Neuronal stem cell (in vitro differentiated cells): ENCODE measurements around the gene CELSR3.
A peak's percentile ranks its signal among the peaks of the same experiment; 100 is the strongest.

ENCODE experiments used
- DNase-seq: peaks from one replicate; pipeline ENCODE4 v3.0.0-alpha.2; 2013; ENCODE audit warnings: low spot score
- H2AFZ ChIP-seq: one replicate; pipeline ENCODE4 v1.6.1; 2013; ENCODE audit warnings: mild to moderate bottlenecking, low read length, inconsistent platforms
- H2AK5ac ChIP-seq: 2 replicates; pipeline ENCODE4 v1.6.1; 2013; ENCODE audit warnings: low read depth, mild to moderate bottlenecking, inconsistent platforms, low read length, moderate library complexity, mixed read lengths
- H2BK120ac ChIP-seq: 2 replicates; pipeline ENCODE4 v1.6.1; 2013; ENCODE audit warnings: low read depth, mild to moderate bottlenecking, inconsistent platforms, low read length, moderate library complexity, mixed read lengths
- H2BK12ac ChIP-seq: one replicate; pipeline ENCODE4 v1.6.1; 2013; ENCODE audit warnings: low read length, inconsistent platforms
- H2BK15ac ChIP-seq: 2 replicates; pipeline ENCODE4 v1.6.1; 2013; ENCODE audit warnings: mild to moderate bottlenecking, low read length, inconsistent platforms, mixed read lengths
- H2BK5ac ChIP-seq: one replicate; pipeline ENCODE4 v1.6.1; 2013; ENCODE audit warnings: inconsistent platforms, mild to moderate bottlenecking, low read length, moderate library complexity
- H3K14ac ChIP-seq: one replicate; pipeline ENCODE4 v1.6.1; 2013; ENCODE audit warnings: low read length, inconsistent platforms
- H3K18ac ChIP-seq: 2 replicates; pipeline ENCODE4 v1.6.1; 2013; ENCODE audit warnings: low read length, inconsistent platforms
- H3K23ac ChIP-seq: 2 replicates; pipeline ENCODE4 v1.6.1; 2013; ENCODE audit warnings: low read depth, mild to moderate bottlenecking, mixed read lengths, low read length, inconsistent platforms; ENCODE audit not compliant: poor library complexity
- H3K27ac ChIP-seq: replicated peaks from 3 replicates; pipeline ENCODE4 v1.5.1; 2013; ENCODE audit warnings: low read length, inconsistent platforms
- H3K27me3 ChIP-seq, 3 experiments: 2 replicates each; pipeline ENCODE4 v1.6.1; 2013; ENCODE audit warnings: low read length in 3 of 3, mild to moderate bottlenecking in 2 of 3, inconsistent platforms in 1 of 3, low read depth in 1 of 3, mixed read lengths in 1 of 3, moderate library complexity in 1 of 3; ENCODE audit not compliant: control insufficient read depth in 3 of 3, insufficient read depth in 3 of 3
- H3K36me3 ChIP-seq, 2 donors: replicated peaks in 1 of 2; 2 replicates each; pipeline ENCODE4 v1.6.1; 2013; ENCODE audit warnings: low read length in 2 of 2; ENCODE audit not compliant: control insufficient read depth in 2 of 2, insufficient read depth in 2 of 2
- H3K4ac ChIP-seq: 2 replicates; pipeline ENCODE4 v1.6.1; 2013; ENCODE audit warnings: inconsistent platforms, mild to moderate bottlenecking, low read length, moderate library complexity
- H3K4me1 ChIP-seq, 2 donors: 1 replicate in 1 of 2; 2 replicates in 1 of 2; pipeline ENCODE4 v1.6.1; 2013; ENCODE audit warnings: low read length in 2 of 2, low read depth in 1 of 2; ENCODE audit not compliant: control insufficient read depth in 2 of 2, insufficient read depth in 1 of 2
- H3K4me2 ChIP-seq: one replicate; pipeline ENCODE4 v1.6.1; 2013; ENCODE audit warnings: mild to moderate bottlenecking, low read length, inconsistent platforms; ENCODE audit not compliant: insufficient read depth, poor library complexity, severe bottlenecking
- H3K4me3 ChIP-seq, 2 donors: 2 replicates each; pipeline ENCODE4 v1.5.1; 2013; ENCODE audit warnings: low read length in 2 of 2, mild to moderate bottlenecking in 2 of 2, inconsistent platforms in 1 of 2, moderate library complexity in 1 of 2
- H3K79me1 ChIP-seq: one replicate; pipeline ENCODE4 v1.6.1; 2013; ENCODE audit warnings: low read depth, mild to moderate bottlenecking, inconsistent platforms, low read length, moderate library complexity
- H3K9ac ChIP-seq: one replicate; pipeline ENCODE4 v1.6.1; 2013; ENCODE audit warnings: mild to moderate bottlenecking, low read depth, low read length, inconsistent platforms; ENCODE audit not compliant: poor library complexity
- H3K9me3 ChIP-seq, 2 donors: replicated peaks in 1 of 2; 2 replicates each; pipeline versions ENCODE3 to v1.6.1; 2013; ENCODE audit warnings: low read length in 2 of 2, mild to moderate bottlenecking in 2 of 2, inconsistent platforms in 1 of 2, low read depth in 1 of 2, mixed read lengths in 1 of 2, moderate library complexity in 1 of 2; ENCODE audit not compliant: control insufficient read depth in 2 of 2, insufficient read depth in 1 of 2
- H4K8ac ChIP-seq: one replicate; pipeline ENCODE4 v1.6.1; 2013; ENCODE audit warnings: low read depth, mild to moderate bottlenecking, inconsistent platforms, low read length, moderate library complexity
- H4K91ac ChIP-seq: one replicate; pipeline ENCODE4 v1.6.1; 2013; ENCODE audit warnings: low read length, low read depth, mild to moderate bottlenecking, inconsistent platforms; ENCODE audit not compliant: poor library complexity
- WGBS, 2 donors: extraction: QIAGEN DNeasy Blood & Tissue Kit; methylation state at CpG; one replicate each; pipeline ENCODE4 v1.1.7; 2013; ENCODE audit warnings: missing lambda C conversion rate in 2 of 2, mixed read lengths in 1 of 2; ENCODE audit not compliant: insufficient read length in 2 of 2, insufficient replicate concordance in 1 of 2; ENCODE audit errors: extremely low coverage in 2 of 2; 5-methylcytosine and 5-hydroxymethylcytosine counted together

CELSR3 gene

GRCh38 chr3:48617559-48617958 lies 45.1 kb downstream of the CELSR3 start:
- WGBS, 2 donors = no CpG with 5 or more reads among the region's 4 CpGs
- no peak for DNase-seq
- H3K4me2 ChIP-seq = no peak overlapping the region
- H3K4ac ChIP-seq = no peak overlapping the region
- peaks cover 8 to 28% of the 10 kb centered on the region in 2 donors for H3K9me3 ChIP-seq
- H3K36me3 ChIP-seq = peaks cover 5 to 36% of the 10 kb centered on the region in 2 donors
- H3K4me1 ChIP-seq = peaks cover 0 to 5% of the 10 kb centered on the region in 2 donors
- no peak overlapping the region for H3K27ac ChIP-seq
- no peak overlapping the region for H3K18ac ChIP-seq
- no peak overlapping the region for H2BK12ac ChIP-seq
- H3K4me3 ChIP-seq = no peak overlapping the region
- no peak overlapping the region for H4K8ac ChIP-seq
- H3K14ac ChIP-seq = no peak overlapping the region
- H2AFZ ChIP-seq = no peak overlapping the region
- no peak overlapping the region for H3K9ac ChIP-seq
- H2AK5ac ChIP-seq = no peak overlapping the region
- H2BK120ac ChIP-seq = no peak overlapping the region
- H3K23ac ChIP-seq = no peak overlapping the region
- no peaks in the 10 kb centered on the region for H3K27me3 ChIP-seq
- H3K79me1 ChIP-seq = no peaks in the 10 kb centered on the region
- H2BK15ac ChIP-seq = no peak overlapping the region
- H2BK5ac ChIP-seq = no peak overlapping the region
- H4K91ac ChIP-seq = no peak overlapping the region

DNA sequence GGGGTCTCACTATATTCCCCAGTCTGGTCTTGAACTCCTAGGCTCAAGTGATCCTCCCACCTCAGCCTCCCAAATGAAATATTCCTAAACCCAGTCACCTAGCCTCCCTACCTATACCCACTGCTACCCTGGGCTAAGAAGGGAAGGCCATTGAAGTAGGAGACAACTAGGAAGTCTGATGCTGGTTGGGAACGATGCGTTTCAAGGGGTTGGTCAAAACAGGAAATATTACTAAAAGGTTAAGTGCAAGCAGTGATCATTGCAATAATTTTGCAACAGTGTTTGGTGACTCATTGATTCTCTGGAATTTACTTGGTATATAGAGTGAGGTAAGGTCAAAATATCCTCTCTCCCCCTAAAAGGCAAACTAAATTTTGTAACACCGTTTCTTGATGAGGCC lies 48.6 kb downstream of the CELSR3 start:
- Histone ChIP-seq H2AFZ (no peak overlapping the region), H4K8ac (no peak overlapping the region), H3K4ac (no peak overlapping the region), H2AK5ac (no peak overlapping the region), H2BK15ac (no peak overlapping the region), H3K4me2 (no peak overlapping the region), H3K4me1 (no peaks in the 10 kb centered on the region), H4K91ac (no peak overlapping the region), H3K79me1 (peaks cover 6% of the 10 kb centered on the region), H3K27me3 (no peaks in the 10 kb centered on the region), H3K27ac (no peak overlapping the region), H3K23ac (no peak overlapping the region), H2BK12ac (no peak overlapping the region), H3K9ac (no peak overlapping the region), H3K36me3 (peaks cover 0 to 11% of the 10 kb centered on the region in 2 donors), H2BK5ac (no peak overlapping the region), H3K9me3 (peaks cover 8 to 28% of the 10 kb centered on the region in 2 donors), H3K18ac (no peak overlapping the region), H3K4me3 (no peak overlapping the region), H3K14ac (no peak overlapping the region), H2BK120ac (no peak overlapping the region)
- WGBS, 2 donors = no CpG with 5 or more reads among the region's 3 CpGs
- no peak for DNase-seq

DNA sequence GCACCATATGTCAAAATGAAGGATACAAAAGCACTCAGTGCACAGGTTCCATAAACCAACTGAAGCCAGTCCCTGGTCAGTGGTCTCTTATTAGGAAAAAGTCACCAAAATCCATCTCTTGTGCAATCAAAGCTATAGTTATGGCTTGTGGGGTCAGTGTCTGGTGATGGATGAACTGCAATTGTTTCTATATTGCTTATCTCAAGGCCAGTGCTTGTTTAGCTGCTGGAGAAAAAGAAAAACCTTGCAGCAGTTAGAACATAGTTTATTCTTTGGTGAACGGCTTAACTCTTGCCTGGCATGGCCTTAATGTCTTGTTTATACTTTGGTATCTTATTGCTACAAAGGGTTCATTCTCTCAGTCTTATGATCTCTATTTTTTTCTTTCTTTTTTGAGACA lies 50.4 kb downstream of the CELSR3 start:
- Histone ChIP-seq H3K14ac (no peak overlapping the region), H2BK5ac (no peak overlapping the region), H4K91ac (no peak overlapping the region), H3K23ac (no peak overlapping the region), H2BK120ac (no peak overlapping the region), H2BK15ac (no peak overlapping the region), H3K4me1 (peaks cover 0 to 5% of the 10 kb centered on the region in 2 donors), H4K8ac (no peak overlapping the region), H3K4me2 (no peak overlapping the region), H2AK5ac (no peak overlapping the region), H3K36me3 (peaks cover 0 to 20% of the 10 kb centered on the region in 2 donors), H3K18ac (no peak overlapping the region), H3K4ac (no peak overlapping the region), H2BK12ac (no peak overlapping the region), H3K27ac (no peak overlapping the region), H3K9me3 (peaks cover 3 to 12% of the 10 kb centered on the region in 2 donors), H3K79me1 (peaks cover 9% of the 10 kb centered on the region), H3K4me3 (no peak overlapping the region), H3K9ac (no peak overlapping the region), H2AFZ (no peak overlapping the region), H3K27me3 (no peaks in the 10 kb centered on the region)
- WGBS, 2 donors = no CpG with 5 or more reads among the region's 1 CpG
- no peak for DNase-seq

DNA sequence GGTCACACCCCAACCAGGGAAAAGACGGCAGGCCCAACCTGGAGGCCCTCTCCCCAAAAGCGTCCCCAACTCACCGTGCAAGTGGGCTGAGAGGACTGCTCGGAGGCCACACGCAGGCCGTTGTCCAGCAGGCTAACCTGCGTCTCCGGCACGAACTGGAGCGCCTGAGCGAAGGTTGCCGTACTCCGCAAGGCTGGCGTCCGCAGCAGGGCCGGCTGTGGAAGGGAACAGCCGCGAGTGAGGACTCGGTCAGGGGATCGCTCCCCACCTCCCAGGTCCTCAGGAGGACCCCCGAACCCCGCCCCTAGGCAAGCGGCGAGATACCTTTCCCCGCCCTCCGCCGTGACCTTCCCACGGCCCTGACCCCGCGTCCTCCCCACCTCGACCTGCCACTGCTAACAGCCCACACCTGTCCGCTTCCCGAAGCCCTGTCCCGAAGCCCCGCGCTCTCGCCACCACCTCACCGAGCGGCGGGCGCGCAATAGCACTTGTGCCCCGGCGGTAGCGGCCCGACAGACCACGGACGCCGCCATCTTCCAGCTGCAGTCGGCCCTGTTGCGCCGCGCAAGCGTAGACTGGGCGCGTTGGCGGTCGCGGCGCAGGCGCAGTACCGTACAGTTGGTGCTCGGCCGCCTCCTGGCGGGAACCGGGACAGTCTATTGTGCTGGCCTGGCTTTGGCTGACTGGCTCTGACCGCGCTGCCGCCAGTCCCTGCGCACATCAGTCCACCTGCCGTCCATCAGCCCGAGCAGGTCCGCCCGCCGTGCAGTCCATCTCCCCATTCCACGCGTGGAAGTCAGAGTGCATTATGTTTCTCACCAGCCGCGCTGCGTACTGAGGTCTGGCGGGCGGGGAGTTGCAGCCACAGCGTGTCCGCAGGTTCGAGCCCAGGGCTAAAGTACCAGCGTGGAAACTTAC lies 53.3 kb downstream of the CELSR3 start, which contains the start of gene UQCRC1:
Gene UQCRC1 (minus strand): TSS at position 559 of the 918 bp plus-strand sequence. CDS start 26 bp downstream, at position 533.
- no CpG with 5 or more reads among the region's 86 CpGs for WGBS, 2 donors
- H4K91ac ChIP-seq = no peak within 1 kb of the TSS
- H3K9ac ChIP-seq = peak within 1 kb of the TSS; percentile 100
- peaks cover 0 to 5% of the 10 kb centered on the region in 2 donors for H3K4me1 ChIP-seq
- no peaks in the 10 kb centered on the region for H3K9me3 ChIP-seq
- peak within 1 kb of the TSS; percentile 94 for H2BK120ac ChIP-seq
- H3K27ac ChIP-seq = peak within 1 kb of the TSS; percentile 78
- H3K4me2 ChIP-seq = peak within 1 kb of the TSS; percentile 90
- H2AFZ ChIP-seq = peak within 1 kb of the TSS; percentile 90
- H2BK15ac ChIP-seq = peak within 1 kb of the TSS; percentile 100
- peaks cover 16 to 45% of the 10 kb centered on the region in 2 donors for H3K36me3 ChIP-seq
- peaks cover 9% of the 10 kb centered on the region for H3K79me1 ChIP-seq
- H3K4me3 ChIP-seq = peak within 1 kb of the TSS; percentile 70 to 99
- peak within 1 kb of the TSS; percentile 100 for H3K18ac ChIP-seq
- H2BK5ac ChIP-seq = peak within 1 kb of the TSS; percentile 78
- no peaks in the 10 kb centered on the region for H3K27me3 ChIP-seq
- peak within 1 kb of the TSS; percentile 100 for H3K23ac ChIP-seq
- H4K8ac ChIP-seq = no peak within 1 kb of the TSS
- peak within 1 kb of the TSS; percentile 99 for H3K4ac ChIP-seq
- peak within 1 kb of the TSS; percentile 100 for H2BK12ac ChIP-seq
- DNase-seq = peak; percentile 94
- H3K14ac ChIP-seq = peak within 1 kb of the TSS; percentile 100
- peak within 1 kb of the TSS; percentile 75 for H2AK5ac ChIP-seq
